CD14-positive monocyte (primary cell): ENCODE data around the gene ZNFX1. TPM values are rescaled to one million over a fixed set of nuclear protein-coding genes. Genes with fewer than 3 reads are reported as not detected.
A peak's percentile ranks its signal among the peaks of the same experiment; 100 is the strongest.

Source experiments
- DNase-seq, 3 donors: peaks; one replicate each; pipeline ENCODE4 v3.0.0-alpha.2; 2011 to 2022
- H2AFZ ChIP-seq: 2 replicates; pipeline ENCODE4 v1.6.0; 2012; ENCODE audit warnings: mild to moderate bottlenecking, low read depth, low read length, inconsistent platforms; ENCODE audit not compliant: insufficient read depth, poor library complexity, severe bottlenecking
- H3K27ac ChIP-seq, 2 donors: 1 replicate in 1 of 2; 2 replicates in 1 of 2; pipeline ENCODE4 v1.5.1; 2012 to 2013; ENCODE audit warnings: low read length in 2 of 2, control low read depth in 1 of 2, inconsistent platforms in 1 of 2, low read depth in 1 of 2, mild to moderate bottlenecking in 1 of 2
- H3K27me3 ChIP-seq, 2 donors: one replicate each; pipeline versions ENCODE4 v1.6.0 to v1.6.1; 2011 to 2013; ENCODE audit warnings: low read length in 2 of 2; ENCODE audit not compliant: control insufficient read depth in 2 of 2, insufficient read depth in 2 of 2
- H3K36me3 ChIP-seq, 2 donors: replicated peaks in 1 of 2; 1 replicate in 1 of 2; 2 replicates in 1 of 2; pipeline versions ENCODE4 v1.5.1 to v1.6.1; 2012 to 2013; ENCODE audit warnings: low read length in 2 of 2, control low read depth in 1 of 2, inconsistent platforms in 1 of 2, mild to moderate bottlenecking in 1 of 2; ENCODE audit not compliant: insufficient read depth in 2 of 2, control insufficient read depth in 1 of 2
- H3K4me1 ChIP-seq, 2 donors: 1 replicate in 1 of 2; 2 replicates in 1 of 2; pipeline versions ENCODE4 v1.5.1 to v1.6.1; 2012 to 2013; ENCODE audit warnings: low read length in 2 of 2, control low read depth in 1 of 2, inconsistent platforms in 1 of 2, mild to moderate bottlenecking in 1 of 2, moderate library complexity in 1 of 2; ENCODE audit not compliant: insufficient read depth in 2 of 2, control insufficient read depth in 1 of 2
- H3K4me2 ChIP-seq: replicated peaks from 2 replicates; pipeline ENCODE3; 2012; ENCODE audit warnings: low read length, moderate library complexity, mild to moderate bottlenecking; ENCODE audit not compliant: poor library complexity, severe bottlenecking; ENCODE audit errors: extremely low read depth
- H3K4me3 ChIP-seq, 3 experiments: fragments of 200-600 bp in 1 of 3; sonication (generic) in 1 of 3; replicated peaks in 1 of 3; 1 replicate in 2 of 3; 2 replicates in 1 of 3; pipeline ENCODE4 v1.5.1; 2011 to 2013; ENCODE audit warnings: low read length in 3 of 3, mild to moderate bottlenecking in 3 of 3, control low read depth in 2 of 3, low read depth in 2 of 3, inconsistent platforms in 1 of 3, moderate library complexity in 1 of 3
- H3K79me2 ChIP-seq: 2 replicates; pipeline ENCODE4 v1.6.0; 2012; ENCODE audit warnings: mild to moderate bottlenecking, control low read depth, inconsistent platforms, low read length, moderate library complexity; ENCODE audit not compliant: insufficient read depth
- H3K9ac ChIP-seq: 2 replicates; pipeline ENCODE4 v1.6.0; 2017; ENCODE audit warnings: low read length, mild to moderate bottlenecking; ENCODE audit not compliant: insufficient read depth, poor library complexity, severe bottlenecking
- H3K9me3 ChIP-seq, 2 donors: replicated peaks in 1 of 2; 1 replicate in 1 of 2; 2 replicates in 1 of 2; pipeline versions ENCODE4 v1.5.1 to v1.6.1; 2012 to 2013; ENCODE audit warnings: low read length in 2 of 2, control low read depth in 1 of 2; ENCODE audit not compliant: control insufficient read depth in 1 of 2, insufficient read depth in 1 of 2
- H4K20me1 ChIP-seq: 2 replicates; pipeline ENCODE4 v1.6.0; 2012; ENCODE audit warnings: mild to moderate bottlenecking, low read length, control low read depth, moderate library complexity; ENCODE audit not compliant: insufficient read depth
- H3K27ac Mint-ChIP-seq, 7 donors: one replicate each; pipeline ENCODE4 v1.8.0; 2020; ENCODE audit warnings: mild to moderate bottlenecking in 7 of 7, mixed read lengths in 7 of 7, moderate library complexity in 6 of 7, inconsistent platforms in 2 of 7
- H3K27me3 Mint-ChIP-seq, 3 donors: one replicate each; pipeline ENCODE4 v1.8.0; 2021 to 2022; ENCODE audit warnings: low read depth in 3 of 3, mild to moderate bottlenecking in 3 of 3, mixed read lengths in 3 of 3, moderate library complexity in 3 of 3, inconsistent platforms in 1 of 3
- H3K36me3 Mint-ChIP-seq, 2 donors: one replicate each; pipeline ENCODE4 v1.8.0; 2020; ENCODE audit warnings: mixed read lengths in 2 of 2, inconsistent platforms in 1 of 2, mild to moderate bottlenecking in 1 of 2
- H3K4me1 Mint-ChIP-seq: one replicate; pipeline ENCODE4 v1.8.0; 2020; ENCODE audit warnings: mild to moderate bottlenecking, mixed read lengths
- H3K4me3 Mint-ChIP-seq, 2 donors: one replicate each; pipeline ENCODE4 v1.8.0; 2020; ENCODE audit warnings: mild to moderate bottlenecking in 2 of 2, mixed read lengths in 2 of 2, moderate library complexity in 1 of 2
- H3K9me3 Mint-ChIP-seq, 7 donors: one replicate each; pipeline ENCODE4 v1.8.0; 2020 to 2022; ENCODE audit warnings: mixed read lengths in 7 of 7, mild to moderate bottlenecking in 6 of 7, moderate library complexity in 6 of 7, inconsistent platforms in 2 of 7
- WGBS: methylation state at CpG from one replicate; pipeline ENCODE4 v1.1.5; 2013; ENCODE audit warnings: missing lambda C conversion rate; ENCODE audit not compliant: insufficient coverage; 5-methylcytosine and 5-hydroxymethylcytosine counted together
- intact Hi-C, 2 donors: fragments of 100-400 bp; cut with micrococcal nuclease; formaldehyde crosslinking; loops; one replicate each; pipeline versions ENCODE4 v1.15.0 to v1.15.1; 2023
- polyA plus RNA-seq, 3 donors: library from polyadenylated mRNA; depleted of rRNA in 1 of 3; unstranded in 2 of 3; stranded (reverse) in 1 of 3; fragments of 300-500 nt in 2 of 3; fragments of >200 nt in 1 of 3; fragmentation: Illumina TruSeq in 2 of 3; gene quantifications; 1 replicate in 2 of 3; 2 replicates in 1 of 3; pipeline ENCODE4 v1.2.3, GENCODE V29; 2012 to 2021
- TF ChIP-seq, protein P1 (sequence below): fragments of 200-600 bp; IDR thresholded peaks from one replicate; pipeline ENCODE4 v1.8.0; 2022; ENCODE audit warnings: antibody characterized with exemption, mild to moderate bottlenecking

The ZNFX1 gene
- polyA plus RNA-seq, 3 donors = 11.4 to 23.2 (median 13.3) TPM

DNA sequence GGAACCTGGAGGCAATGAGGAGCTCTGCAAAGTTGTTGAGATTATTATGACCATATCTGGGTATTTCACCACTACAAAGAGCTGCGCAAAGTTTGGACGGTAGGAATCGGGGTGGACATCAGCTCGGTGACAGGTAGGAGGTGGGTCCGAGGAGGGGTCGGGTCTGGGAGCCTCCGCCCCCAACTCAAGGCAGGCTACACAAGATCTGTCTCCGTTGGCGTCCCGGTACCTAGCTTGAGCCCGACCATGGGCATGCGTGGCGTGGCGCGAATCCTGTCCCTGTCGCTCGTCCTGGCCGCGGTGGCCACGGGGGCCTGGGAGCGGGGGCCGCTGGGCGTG is 40.2 kb upstream of the ZNFX1 start:
- no peaks in the 10 kb centered on the region for H3K36me3 ChIP-seq
- Mint-ChIP-seq H3K36me3 (peaks cover 0 to 5% of the 10 kb centered on the region in 2 donors), H3K4me3 (peak overlapping the region in 1 of 2 donors; percentile 100), H3K27me3 (peaks cover 57 to 76% (median 66%) of the 10 kb centered on the region in 3 donors), H3K27ac (peak overlapping the region in 1 of 7 donors; percentile 30), H3K4me1 (peaks cover 18% of the 10 kb centered on the region), H3K9me3 (peaks cover 0 to 16% (median 12%) of the 10 kb centered on the region in 7 donors)
- DNase-seq = no peak
- H3K79me2 ChIP-seq = no peaks in the 10 kb centered on the region
- no peak overlapping the region for H3K27ac ChIP-seq
- no peak overlapping the region for H3K9ac ChIP-seq
- H2AFZ ChIP-seq = peak overlapping the region; percentile 83
- peak overlapping the region; percentile 75 for H3K4me2 ChIP-seq
- peaks cover 46 to 59% of the 10 kb centered on the region in 2 donors for H3K27me3 ChIP-seq
- WGBS = 11% methylated on average over 22 of the region's 23 CpGs
- no peaks in the 10 kb centered on the region for H4K20me1 ChIP-seq
- intact Hi-C loops = no loop called here
- H3K4me3 ChIP-seq = peak overlapping the region in 1 of 3 experiments; percentile 66
- TF ChIP-seq, protein P1, sequence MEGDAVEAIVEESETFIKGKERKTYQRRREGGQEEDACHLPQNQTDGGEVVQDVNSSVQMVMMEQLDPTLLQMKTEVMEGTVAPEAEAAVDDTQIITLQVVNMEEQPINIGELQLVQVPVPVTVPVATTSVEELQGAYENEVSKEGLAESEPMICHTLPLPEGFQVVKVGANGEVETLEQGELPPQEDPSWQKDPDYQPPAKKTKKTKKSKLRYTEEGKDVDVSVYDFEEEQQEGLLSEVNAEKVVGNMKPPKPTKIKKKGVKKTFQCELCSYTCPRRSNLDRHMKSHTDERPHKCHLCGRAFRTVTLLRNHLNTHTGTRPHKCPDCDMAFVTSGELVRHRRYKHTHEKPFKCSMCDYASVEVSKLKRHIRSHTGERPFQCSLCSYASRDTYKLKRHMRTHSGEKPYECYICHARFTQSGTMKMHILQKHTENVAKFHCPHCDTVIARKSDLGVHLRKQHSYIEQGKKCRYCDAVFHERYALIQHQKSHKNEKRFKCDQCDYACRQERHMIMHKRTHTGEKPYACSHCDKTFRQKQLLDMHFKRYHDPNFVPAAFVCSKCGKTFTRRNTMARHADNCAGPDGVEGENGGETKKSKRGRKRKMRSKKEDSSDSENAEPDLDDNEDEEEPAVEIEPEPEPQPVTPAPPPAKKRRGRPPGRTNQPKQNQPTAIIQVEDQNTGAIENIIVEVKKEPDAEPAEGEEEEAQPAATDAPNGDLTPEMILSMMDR = no peak
- H3K9me3 ChIP-seq = peaks cover 0 to 3% of the 10 kb centered on the region in 2 donors
- peaks cover 12 to 17% of the 10 kb centered on the region in 2 donors for H3K4me1 ChIP-seq

DNA sequence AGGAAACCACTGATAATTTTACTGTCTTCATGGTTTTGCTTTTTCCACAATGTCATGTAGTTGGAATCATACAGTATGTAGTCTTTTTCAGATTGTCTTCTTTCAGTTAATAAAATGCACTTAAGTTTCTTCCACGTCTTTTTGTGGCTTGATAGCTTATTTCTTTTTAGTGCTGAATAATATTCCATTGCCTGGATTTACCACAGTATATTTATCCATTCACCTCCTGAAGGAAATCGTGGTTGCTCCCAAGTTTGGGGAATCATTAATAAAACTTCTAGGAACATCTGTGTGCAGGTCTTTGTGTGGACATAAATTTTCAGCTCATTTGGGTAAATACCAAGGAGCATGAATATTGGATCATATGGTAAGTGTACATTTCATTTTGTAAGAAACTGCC is 38.8 kb upstream of the ZNFX1 start:
- Histone ChIP-seq H3K36me3 (no peaks in the 10 kb centered on the region), H3K4me1 (peaks cover 11 to 17% of the 10 kb centered on the region in 2 donors), H2AFZ (no peak overlapping the region), H3K9me3 (peaks cover 0 to 3% of the 10 kb centered on the region in 2 donors), H3K79me2 (no peaks in the 10 kb centered on the region), H3K9ac (no peak overlapping the region), H3K27ac (no peak overlapping the region), H4K20me1 (no peaks in the 10 kb centered on the region), H3K4me3 (no peak overlapping the region), H3K4me2 (no peak overlapping the region), H3K27me3 (peaks cover 46 to 59% of the 10 kb centered on the region in 2 donors)
- no peak for DNase-seq
- Mint-ChIP-seq H3K27me3 (peaks cover 55 to 74% (median 66%) of the 10 kb centered on the region in 3 donors), H3K9me3 (peaks cover 0 to 16% (median 12%) of the 10 kb centered on the region in 7 donors), H3K4me1 (peaks cover 14% of the 10 kb centered on the region), H3K27ac (peak overlapping the region in 1 of 7 donors; percentile 31), H3K4me3 (peak overlapping the region in 1 of 2 donors; percentile 100), H3K36me3 (peaks cover 0 to 5% of the 10 kb centered on the region in 2 donors)
- TF ChIP-seq, protein P1 = no peak
- WGBS = no CpG with 5 or more reads among the region's 2 CpGs
- intact Hi-C loops = no loop called here
